H1 (cell line): ENCODE measurements around the gene TNFRSF1A.

ENCODE experiments used
- CBX5 ChIP-seq: fragments of 300-800, 300-1000 bp; sonication (generic); IDR thresholded peaks from 2 replicates; pipeline ENCODE4 v1.7.1; 2016; ENCODE audit warnings: antibody characterized with exemption, low read length, low read depth
- CEBPB ChIP-seq: IDR thresholded peaks from 2 replicates; pipeline ENCODE4 v1.6.1; 2012; ENCODE audit warnings: low read depth, low read length
- CHD1 ChIP-seq: IDR thresholded peaks from 2 replicates; pipeline ENCODE4 v1.6.1; 2012; ENCODE audit warnings: low read depth, low read length, improper control_type of control experiment
- CHD2 ChIP-seq: IDR thresholded peaks from 2 replicates; pipeline ENCODE4 v1.6.1; 2012; ENCODE audit warnings: low read length, improper control_type of control experiment
- EP300 ChIP-seq, 2 experiments: IDR thresholded peaks; 1 replicate in 1 of 2; 2 replicates in 1 of 2; pipeline ENCODE4 v1.6.1; 2011 to 2012; ENCODE audit warnings: low read depth in 2 of 2, low read length in 2 of 2, mild to moderate bottlenecking in 2 of 2, borderline replicate concordance in 1 of 2, inconsistent platforms in 1 of 2, moderate library complexity in 1 of 2
- GABPA ChIP-seq: IDR thresholded peaks from 2 replicates; pipeline ENCODE4 v1.6.1; 2011; ENCODE audit warnings: mild to moderate bottlenecking, low read length, moderate library complexity, borderline replicate concordance; ENCODE audit not compliant: insufficient read depth
- POLR2A ChIP-seq, 2 experiments: IDR thresholded peaks; 1 replicate in 1 of 2; 2 replicates in 1 of 2; pipeline ENCODE4 v1.6.1; 2011; ENCODE audit warnings: low read depth in 2 of 2, low read length in 2 of 2, mild to moderate bottlenecking in 2 of 2; ENCODE audit errors: control extremely low read depth in 1 of 2
- USF2 ChIP-seq: IDR thresholded peaks from 2 replicates; pipeline ENCODE4 v1.6.1; 2011; ENCODE audit warnings: low read length, improper control_type of control experiment
- YY1 ChIP-seq: IDR thresholded peaks from 2 replicates; pipeline ENCODE4 v1.6.1; 2011; ENCODE audit warnings: low read depth, mild to moderate bottlenecking, low read length
- TF ChIP-seq, protein P1 (sequence below), 3 experiments: IDR thresholded peaks; 1 replicate in 2 of 3; 2 replicates in 1 of 3; pipeline versions ENCODE4 v1.5.1 to v1.6.1; 2011; ENCODE audit warnings: low read length in 3 of 3, mild to moderate bottlenecking in 3 of 3, inconsistent platforms in 2 of 3, low read depth in 1 of 3, moderate library complexity in 1 of 3; ENCODE audit not compliant: insufficient read depth in 1 of 3; ENCODE audit errors: control extremely low read depth in 1 of 3
- TF ChIP-seq, protein P2 (sequence below): IDR thresholded peaks from 2 replicates; pipeline ENCODE4 v1.6.1; 2012; ENCODE audit warnings: inconsistent platforms

- TF ChIP-seq CHD2: no peak
- TF ChIP-seq, protein P1, sequence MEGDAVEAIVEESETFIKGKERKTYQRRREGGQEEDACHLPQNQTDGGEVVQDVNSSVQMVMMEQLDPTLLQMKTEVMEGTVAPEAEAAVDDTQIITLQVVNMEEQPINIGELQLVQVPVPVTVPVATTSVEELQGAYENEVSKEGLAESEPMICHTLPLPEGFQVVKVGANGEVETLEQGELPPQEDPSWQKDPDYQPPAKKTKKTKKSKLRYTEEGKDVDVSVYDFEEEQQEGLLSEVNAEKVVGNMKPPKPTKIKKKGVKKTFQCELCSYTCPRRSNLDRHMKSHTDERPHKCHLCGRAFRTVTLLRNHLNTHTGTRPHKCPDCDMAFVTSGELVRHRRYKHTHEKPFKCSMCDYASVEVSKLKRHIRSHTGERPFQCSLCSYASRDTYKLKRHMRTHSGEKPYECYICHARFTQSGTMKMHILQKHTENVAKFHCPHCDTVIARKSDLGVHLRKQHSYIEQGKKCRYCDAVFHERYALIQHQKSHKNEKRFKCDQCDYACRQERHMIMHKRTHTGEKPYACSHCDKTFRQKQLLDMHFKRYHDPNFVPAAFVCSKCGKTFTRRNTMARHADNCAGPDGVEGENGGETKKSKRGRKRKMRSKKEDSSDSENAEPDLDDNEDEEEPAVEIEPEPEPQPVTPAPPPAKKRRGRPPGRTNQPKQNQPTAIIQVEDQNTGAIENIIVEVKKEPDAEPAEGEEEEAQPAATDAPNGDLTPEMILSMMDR (IDR thresholded peaks at IDR 0.05; ENCODE audit: control extremely low read depth in 1 of 3, insufficient read depth in 1 of 3, low read depth in 1 of 3, low read length in 3 of 3): no peak
- TF ChIP-seq CEBPB: no peak
- no peak for TF ChIP-seq CBX5
- TF ChIP-seq, protein P2, sequence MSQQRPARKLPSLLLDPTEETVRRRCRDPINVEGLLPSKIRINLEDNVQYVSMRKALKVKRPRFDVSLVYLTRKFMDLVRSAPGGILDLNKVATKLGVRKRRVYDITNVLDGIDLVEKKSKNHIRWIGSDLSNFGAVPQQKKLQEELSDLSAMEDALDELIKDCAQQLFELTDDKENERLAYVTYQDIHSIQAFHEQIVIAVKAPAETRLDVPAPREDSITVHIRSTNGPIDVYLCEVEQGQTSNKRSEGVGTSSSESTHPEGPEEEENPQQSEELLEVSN: no peak
- TF ChIP-seq YY1: no peak
- TF ChIP-seq GABPA: no peak
- no peak for TF ChIP-seq CHD1
- no peak; a peak in 1 of 3 replicates for TF ChIP-seq POLR2A (IDR thresholded peaks at IDR 0.05; ENCODE audit: control extremely low read depth in 1 of 2, low read depth in 2 of 2, low read length in 2 of 2)
- TF ChIP-seq USF2: no peak
- no peak for TF ChIP-seq EP300 (IDR thresholded peaks at IDR 0.05; ENCODE audit: borderline replicate concordance in 1 of 2, low read depth in 2 of 2, low read length in 2 of 2)
Measured at GRCh38 chr12:6345319-6346091, 3.6 kb upstream of the TNFRSF1A start.
